Upper lobe of left lung (tissue), 4 donors: ENCODE measurements around the gene C10orf67.
"Not testable (repeated sequence)": the region's sequence is repeated elsewhere in the genome, so short reads cannot be mapped to it uniquely, and the experiment has no call there.

Experiments used
- POLR2A ChIP-seq, 4 donors: fragments of 450-650 bp; IDR thresholded peaks; one replicate each; pipeline ENCODE4 v1.5.1; 2016 to 2017; ENCODE audit warnings: antibody characterized with exemption in 4 of 4, mild to moderate bottlenecking in 2 of 4
- TF ChIP-seq, protein P1 (sequence below), 6 experiments: fragments of 450-650 bp in 4 of 6; fragments of 200-600 bp in 2 of 6; sonication (generic) in 2 of 6; IDR thresholded peaks; one replicate each; pipeline ENCODE4 v1.5.1; 2016 to 2019; ENCODE audit warnings: antibody characterized with exemption in 6 of 6

DNA sequence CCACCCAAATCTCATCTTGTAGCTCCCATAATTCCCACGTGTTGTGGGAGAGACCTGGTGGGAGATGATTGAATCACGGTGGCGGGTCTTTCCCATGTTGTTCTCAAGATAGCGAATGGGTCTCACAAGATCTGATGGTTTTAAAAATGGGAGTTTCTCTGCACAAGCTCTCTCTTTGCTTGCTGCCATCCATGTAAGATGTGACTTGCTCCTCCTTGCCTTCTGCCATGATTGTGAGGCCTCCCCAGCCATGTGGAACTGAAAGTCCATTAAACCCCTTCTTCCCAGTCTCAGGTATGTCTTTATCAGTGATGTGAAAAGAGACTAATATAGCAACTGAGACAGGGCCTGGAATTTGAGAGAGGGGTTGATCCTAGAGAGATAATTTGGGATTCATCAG lies 91.7 kb downstream of the C10orf67 start:
- TF ChIP-seq, protein P1, sequence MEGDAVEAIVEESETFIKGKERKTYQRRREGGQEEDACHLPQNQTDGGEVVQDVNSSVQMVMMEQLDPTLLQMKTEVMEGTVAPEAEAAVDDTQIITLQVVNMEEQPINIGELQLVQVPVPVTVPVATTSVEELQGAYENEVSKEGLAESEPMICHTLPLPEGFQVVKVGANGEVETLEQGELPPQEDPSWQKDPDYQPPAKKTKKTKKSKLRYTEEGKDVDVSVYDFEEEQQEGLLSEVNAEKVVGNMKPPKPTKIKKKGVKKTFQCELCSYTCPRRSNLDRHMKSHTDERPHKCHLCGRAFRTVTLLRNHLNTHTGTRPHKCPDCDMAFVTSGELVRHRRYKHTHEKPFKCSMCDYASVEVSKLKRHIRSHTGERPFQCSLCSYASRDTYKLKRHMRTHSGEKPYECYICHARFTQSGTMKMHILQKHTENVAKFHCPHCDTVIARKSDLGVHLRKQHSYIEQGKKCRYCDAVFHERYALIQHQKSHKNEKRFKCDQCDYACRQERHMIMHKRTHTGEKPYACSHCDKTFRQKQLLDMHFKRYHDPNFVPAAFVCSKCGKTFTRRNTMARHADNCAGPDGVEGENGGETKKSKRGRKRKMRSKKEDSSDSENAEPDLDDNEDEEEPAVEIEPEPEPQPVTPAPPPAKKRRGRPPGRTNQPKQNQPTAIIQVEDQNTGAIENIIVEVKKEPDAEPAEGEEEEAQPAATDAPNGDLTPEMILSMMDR (IDR thresholded peaks at IDR 0.05) = not testable (repeated sequence)
- not testable (repeated sequence) for TF ChIP-seq POLR2A (IDR thresholded peaks at IDR 0.05)
